NCI-H1092 treated with DMSO at 0.1 percent for 48 hours (cell line): ENCODE results near the gene IL20RB.

Experiments used
- DNase-seq: peaks from one replicate; lab custom pipeline; 2025; lab: John Stamatoyannopoulos, UW

Gene IL20RB

GRCh38 chr3:137039570-137039969 is 81.8 kb downstream of the IL20RB start:
- no peak for DNase-seq

GRCh38 chr3:137041251-137041650 is 83.5 kb downstream of the IL20RB start:
- DNase-seq, result no peak

GRCh38 chr3:137041686-137042085 is 83.9 kb downstream of the IL20RB start:
- DNase-seq, result no peak

- DNase-seq, result no peak
These were observed 89.0 kb downstream of the IL20RB start for GRCh38 chr3:137046747-137047146.

- no peak for DNase-seq
These were observed 89.5 kb downstream of the IL20RB start for GRCh38 chr3:137047240-137047639.

GRCh38 chr3:137050281-137050680 is 92.5 kb downstream of the IL20RB start:
- no peak for DNase-seq

GRCh38 chr3:137052298-137052697 is 94.5 kb downstream of the IL20RB start:
- DNase-seq, result no peak
